ENCODE measurements around the gene EIF2B1.
"Not testable (repeated sequence)": the region's sequence is repeated elsewhere in the genome, so short reads cannot be mapped to it uniquely, and the experiment has no call there.

Gene EIF2B1

GRCh38 chr12:123597100-123597499 lies 36.4 kb downstream of the EIF2B1 start:
- Histone ChIP-seq H3K4me1 (ENCODE audit: insufficient read depth, low read length) (peaks cover 4% of the 10 kb centered on the region), H3K9me3 (ENCODE audit: low read length) (no peaks in the 10 kb centered on the region), H3K9ac (ENCODE audit: low read length) (no peak overlapping the region), H3K4me3 (ENCODE audit: low read depth in 1 of 2, low read length in 2 of 2) (no peak overlapping the region), H3K36me3 (ENCODE audit: insufficient read depth, low read length) (peaks cover 37% of the 10 kb centered on the region), H3K27me3 (ENCODE audit: control insufficient read depth in 1 of 2, insufficient read depth in 2 of 2, low read length in 2 of 2) (no peaks in the 10 kb centered on the region), H3K27ac (ENCODE audit: low read depth, low read length) (no peak overlapping the region)

- peaks cover 50% of the 10 kb centered on the region for H3K36me3 ChIP-seq (ENCODE audit: insufficient read depth, low read length)
- H3K27ac ChIP-seq (ENCODE audit: low read depth, low read length), result no peak overlapping the region
- H3K4me1 ChIP-seq (ENCODE audit: insufficient read depth, low read length), result no peaks in the 10 kb centered on the region
- H3K9me3 ChIP-seq (ENCODE audit: low read length), result no peaks in the 10 kb centered on the region
- no peak overlapping the region for H3K9ac ChIP-seq (ENCODE audit: low read length)
- no peaks in the 10 kb centered on the region for H3K27me3 ChIP-seq (ENCODE audit: control insufficient read depth in 1 of 2, insufficient read depth in 2 of 2, low read length in 2 of 2)
- H3K4me3 ChIP-seq (ENCODE audit: low read depth in 1 of 2, low read length in 2 of 2), result no peak overlapping the region
These were observed 37.8 kb downstream of the EIF2B1 start for GRCh38 chr12:123595729-123596128.

GRCh38 chr12:123591702-123592481 lies 41.6 kb downstream of the EIF2B1 start:
- H3K36me3 ChIP-seq (ENCODE audit: insufficient read depth, low read length), result peaks cover 68% of the 10 kb centered on the region
- H3K4me1 ChIP-seq (ENCODE audit: insufficient read depth, low read length), result peaks cover 22% of the 10 kb centered on the region
- H3K9ac ChIP-seq (ENCODE audit: low read length), result no peak overlapping the region
- no peak overlapping the region for H3K27ac ChIP-seq (ENCODE audit: low read depth, low read length)
- H3K4me3 ChIP-seq (ENCODE audit: low read depth in 1 of 2, low read length in 2 of 2), result no peak overlapping the region
- no peaks in the 10 kb centered on the region for H3K27me3 ChIP-seq (ENCODE audit: control insufficient read depth in 1 of 2, insufficient read depth in 2 of 2, low read length in 2 of 2)
- H3K9me3 ChIP-seq (ENCODE audit: low read length), result no peaks in the 10 kb centered on the region

GRCh38 chr12:123580772-123581171 lies 52.7 kb downstream of the EIF2B1 start:
- H3K4me1 ChIP-seq (ENCODE audit: insufficient read depth, low read length), result peaks cover 19% of the 10 kb centered on the region
- H3K36me3 ChIP-seq (ENCODE audit: insufficient read depth, low read length), result no peaks in the 10 kb centered on the region
- H3K27ac ChIP-seq (ENCODE audit: low read depth, low read length), result no peak overlapping the region
- no peak overlapping the region for H3K9ac ChIP-seq (ENCODE audit: low read length)
- H3K27me3 ChIP-seq (ENCODE audit: control insufficient read depth in 1 of 2, insufficient read depth in 2 of 2, low read length in 2 of 2), result no peaks in the 10 kb centered on the region
- H3K9me3 ChIP-seq (ENCODE audit: low read length), result no peaks in the 10 kb centered on the region
- H3K4me3 ChIP-seq (ENCODE audit: low read depth in 1 of 2, low read length in 2 of 2), result no peak overlapping the region

GRCh38 chr12:123578829-123579228 lies 54.7 kb downstream of the EIF2B1 start:
- not testable (repeated sequence) for H3K9ac ChIP-seq (ENCODE audit: low read length); H3K27ac ChIP-seq (ENCODE audit: low read depth, low read length); H3K4me3 ChIP-seq (ENCODE audit: low read depth in 1 of 2, low read length in 2 of 2); H3K9me3 ChIP-seq (ENCODE audit: low read length); H3K36me3 ChIP-seq (ENCODE audit: insufficient read depth, low read length); H3K27me3 ChIP-seq (ENCODE audit: control insufficient read depth in 1 of 2, insufficient read depth in 2 of 2, low read length in 2 of 2); H3K4me1 ChIP-seq (ENCODE audit: insufficient read depth, low read length)

GRCh38 chr12:123578243-123578642 lies 55.2 kb downstream of the EIF2B1 start:
- no peak overlapping the region for H3K27ac ChIP-seq (ENCODE audit: low read depth, low read length)

GRCh38 chr12:123576611-123577010 lies 56.9 kb downstream of the EIF2B1 start:
- Histone ChIP-seq H3K9ac (ENCODE audit: low read length) (no peak overlapping the region), H3K9me3 (ENCODE audit: low read length) (no peaks in the 10 kb centered on the region), H3K4me3 (ENCODE audit: low read depth in 1 of 2, low read length in 2 of 2) (no peak overlapping the region), H3K27ac (ENCODE audit: low read depth, low read length) (no peak overlapping the region), H3K27me3 (ENCODE audit: control insufficient read depth in 1 of 2, insufficient read depth in 2 of 2, low read length in 2 of 2) (no peaks in the 10 kb centered on the region), H3K36me3 (ENCODE audit: insufficient read depth, low read length) (no peaks in the 10 kb centered on the region), H3K4me1 (ENCODE audit: insufficient read depth, low read length) (no peaks in the 10 kb centered on the region)

More at GRCh38 chr12:123578243-123578642, 55.2 kb downstream of the EIF2B1 start:
- peaks cover 10% of the 10 kb centered on the region for H3K4me1 ChIP-seq (ENCODE audit: insufficient read depth, low read length)
- H3K9me3 ChIP-seq (ENCODE audit: low read length), result no peaks in the 10 kb centered on the region
- no peaks in the 10 kb centered on the region for H3K36me3 ChIP-seq (ENCODE audit: insufficient read depth, low read length)
- no peak overlapping the region for H3K4me3 ChIP-seq (ENCODE audit: low read depth in 1 of 2, low read length in 2 of 2)
- no peak overlapping the region for H3K9ac ChIP-seq (ENCODE audit: low read length)
- H3K27me3 ChIP-seq (ENCODE audit: control insufficient read depth in 1 of 2, insufficient read depth in 2 of 2, low read length in 2 of 2), result no peaks in the 10 kb centered on the region

- Histone ChIP-seq H3K4me3 (ENCODE audit: low read depth in 1 of 2, low read length in 2 of 2) (no peak overlapping the region), H3K36me3 (ENCODE audit: insufficient read depth, low read length) (no peaks in the 10 kb centered on the region), H3K4me1 (ENCODE audit: insufficient read depth, low read length) (no peaks in the 10 kb centered on the region), H3K27me3 (ENCODE audit: control insufficient read depth in 1 of 2, insufficient read depth in 2 of 2, low read length in 2 of 2) (no peaks in the 10 kb centered on the region), H3K9me3 (ENCODE audit: low read length) (no peaks in the 10 kb centered on the region), H3K9ac (ENCODE audit: low read length) (no peak overlapping the region), H3K27ac (ENCODE audit: low read depth, low read length) (no peak overlapping the region)
These were observed 59.6 kb downstream of the EIF2B1 start for GRCh38 chr12:123573870-123574269.

GRCh38 chr12:123572391-123572790 lies 61.1 kb downstream of the EIF2B1 start:
- Histone ChIP-seq H3K36me3 (ENCODE audit: insufficient read depth, low read length) (no peaks in the 10 kb centered on the region), H3K27ac (ENCODE audit: low read depth, low read length) (no peak overlapping the region), H3K9me3 (ENCODE audit: low read length) (no peaks in the 10 kb centered on the region), H3K27me3 (ENCODE audit: control insufficient read depth in 1 of 2, insufficient read depth in 2 of 2, low read length in 2 of 2) (no peaks in the 10 kb centered on the region), H3K4me1 (ENCODE audit: insufficient read depth, low read length) (no peaks in the 10 kb centered on the region), H3K9ac (ENCODE audit: low read length) (no peak overlapping the region), H3K4me3 (ENCODE audit: low read depth in 1 of 2, low read length in 2 of 2) (no peak overlapping the region)

- Histone ChIP-seq H3K27me3 (ENCODE audit: control insufficient read depth in 1 of 2, insufficient read depth in 2 of 2, low read length in 2 of 2) (no peaks in the 10 kb centered on the region), H3K9ac (ENCODE audit: low read length) (no peak overlapping the region), H3K9me3 (ENCODE audit: low read length) (no peaks in the 10 kb centered on the region), H3K36me3 (ENCODE audit: insufficient read depth, low read length) (no peaks in the 10 kb centered on the region), H3K27ac (ENCODE audit: low read depth, low read length) (no peak overlapping the region), H3K4me1 (ENCODE audit: insufficient read depth, low read length) (no peaks in the 10 kb centered on the region), H3K4me3 (ENCODE audit: low read depth in 1 of 2, low read length in 2 of 2) (no peak overlapping the region)
These were observed 62.1 kb downstream of the EIF2B1 start for GRCh38 chr12:123571343-123571813.
